Measurements from ENCODE around the gene SYTL2. TPM values are rescaled to one million over a fixed set of nuclear protein-coding genes. Genes with fewer than 3 reads are reported as not detected.

Gene SYTL2
- total RNA-seq, 3 donors from 2014 or later (not counting 1 experiment from before 2014, with no cell fraction given): 116 to 237 (median 143) TPM

- Histone ChIP-seq H3K4me3 (ENCODE audit: low read length) (no peak overlapping the region), H3K9me3 (ENCODE audit: control insufficient read depth, insufficient read depth, low read length) (no peaks in the 10 kb centered on the region), H3K27ac (ENCODE audit: low read length) (no peak overlapping the region), H3K27me3 (ENCODE audit: control insufficient read depth, insufficient read depth, low read length) (no peaks in the 10 kb centered on the region), H3K4me1 (ENCODE audit: control insufficient read depth, insufficient read depth, low read length) (peaks cover 20% of the 10 kb centered on the region), H3K36me3 (ENCODE audit: control insufficient read depth, insufficient read depth, low read length) (peaks cover 2% of the 10 kb centered on the region)
- Mint-ChIP-seq H3K4me1 (peaks cover 79 to 80% of the 10 kb centered on the region in 2 donors), H3K36me3 (no peaks in the 10 kb centered on the region), H3K27me3 (ENCODE audit: low read depth in 2 of 2) (no peaks in the 10 kb centered on the region), H3K27ac (peak overlapping the region; percentile 12 to 80), H3K9me3 (no peaks in the 10 kb centered on the region), H3K4me3 (no peak overlapping the region)
- intact Hi-C loops (cut with micrococcal nuclease): no loop called here
- WGBS (ENCODE audit: insufficient coverage): no CpG with 5 or more reads among the region's 1 CpG
- no peak for DNase-seq
- no peak for ATAC-seq
- TF ChIP-seq CTCF (IDR thresholded peaks at IDR 0.05): no peak
These were observed 33.9 kb downstream of the SYTL2 start for GRCh38 chr11:85776951-85777602.

GRCh38 chr11:85774256-85775101 is 36.5 kb downstream of the SYTL2 start:
- peak overlapping the region; percentile 78 to 82 for H3K27ac Mint-ChIP-seq
- H3K4me1 Mint-ChIP-seq: peaks cover 70 to 76% of the 10 kb centered on the region in 2 donors
- no peak overlapping the region for H3K27ac ChIP-seq (ENCODE audit: low read length)
- no peaks in the 10 kb centered on the region for H3K9me3 Mint-ChIP-seq
- ATAC-seq (peak in 2 of 3 donors; percentile 48 to 50), DNase-seq (no peak)
- intact Hi-C loops (cut with micrococcal nuclease): no loop called here
- no peaks in the 10 kb centered on the region for H3K36me3 Mint-ChIP-seq
- 84% methylated on average over 2 of the region's 4 CpGs for WGBS (ENCODE audit: insufficient coverage)
- no peaks in the 10 kb centered on the region for H3K27me3 ChIP-seq (ENCODE audit: control insufficient read depth, insufficient read depth, low read length)
- no peaks in the 10 kb centered on the region for H3K27me3 Mint-ChIP-seq (ENCODE audit: low read depth in 2 of 2)
- H3K4me3 Mint-ChIP-seq: peak overlapping the region; percentile 41
- TF ChIP-seq CTCF (IDR thresholded peaks at IDR 0.05): no peak
- peaks cover 2% of the 10 kb centered on the region for H3K36me3 ChIP-seq (ENCODE audit: control insufficient read depth, insufficient read depth, low read length)
- H3K4me1 ChIP-seq (ENCODE audit: control insufficient read depth, insufficient read depth, low read length): peaks cover 17% of the 10 kb centered on the region
- no peaks in the 10 kb centered on the region for H3K9me3 ChIP-seq (ENCODE audit: control insufficient read depth, insufficient read depth, low read length)
- H3K4me3 ChIP-seq (ENCODE audit: low read length): no peak overlapping the region

GRCh38 chr11:85772695-85773094 is 38.2 kb downstream of the SYTL2 start:
- H3K27ac ChIP-seq (ENCODE audit: low read length): no peak overlapping the region
- H3K4me3 ChIP-seq (ENCODE audit: low read length): no peak overlapping the region
- peaks cover 2% of the 10 kb centered on the region for H3K36me3 ChIP-seq (ENCODE audit: control insufficient read depth, insufficient read depth, low read length)
- ATAC-seq: no peak
- H3K4me3 Mint-ChIP-seq: no peak overlapping the region
- peaks cover 81 to 88% of the 10 kb centered on the region in 2 donors for H3K4me1 Mint-ChIP-seq
- no peaks in the 10 kb centered on the region for H3K27me3 Mint-ChIP-seq (ENCODE audit: low read depth in 2 of 2)
- peak overlapping the region in 1 of 2 donors; percentile 62 for H3K27ac Mint-ChIP-seq
- no peak for DNase-seq
- no peaks in the 10 kb centered on the region for H3K9me3 ChIP-seq (ENCODE audit: control insufficient read depth, insufficient read depth, low read length)
- no peaks in the 10 kb centered on the region for H3K9me3 Mint-ChIP-seq
- intact Hi-C loops (cut with micrococcal nuclease): no loop called here
- H3K36me3 Mint-ChIP-seq: no peaks in the 10 kb centered on the region
- H3K4me1 ChIP-seq (ENCODE audit: control insufficient read depth, insufficient read depth, low read length): peaks cover 18% of the 10 kb centered on the region
- no peak for TF ChIP-seq CTCF (IDR thresholded peaks at IDR 0.05)
- no peaks in the 10 kb centered on the region for H3K27me3 ChIP-seq (ENCODE audit: control insufficient read depth, insufficient read depth, low read length)
